ENCODE data around the gene ABCB11. TPM values are rescaled to one million over a fixed set of nuclear protein-coding genes. Genes with fewer than 3 reads are reported as not detected.

The ABCB11 gene
- polyA plus RNA-seq, 1 donor from 2014 or later = not detected

DNA sequence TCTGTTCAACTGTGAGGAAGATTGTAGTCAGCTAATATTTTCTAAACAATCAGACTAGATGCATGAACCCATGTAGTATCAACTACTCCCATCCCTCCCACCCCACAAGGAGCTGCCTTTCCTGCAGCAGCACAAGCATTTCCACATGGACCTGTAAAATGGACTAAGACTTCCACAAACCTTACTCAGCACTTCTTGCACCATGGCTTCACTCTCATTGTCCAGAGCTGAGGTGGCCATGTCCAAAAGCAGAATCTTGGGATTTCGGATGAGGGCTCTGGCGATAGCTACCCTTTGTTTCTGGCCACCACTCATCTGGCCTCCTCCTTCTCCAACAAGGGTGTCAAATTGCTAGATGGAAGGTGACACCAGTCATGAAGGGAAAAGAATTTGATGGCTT lies 61.3 kb downstream of the ABCB11 start:
- no peaks in the 10 kb centered on the region for H3K79me2 ChIP-seq (replicated peaks; ENCODE audit: insufficient read depth, low read length)
- no peaks in the 10 kb centered on the region for H3K27me3 ChIP-seq (ENCODE audit: insufficient read depth, low read depth, low read length)

GRCh38 chr2:168968342-168968741 lies 62.8 kb downstream of the ABCB11 start:
- Histone ChIP-seq H3K27me3 (ENCODE audit: insufficient read depth, low read depth, low read length) (no peaks in the 10 kb centered on the region), H3K4me2 (ENCODE audit: low read length) (no peak overlapping the region), H3K79me2 (replicated peaks; ENCODE audit: insufficient read depth, low read length) (no peaks in the 10 kb centered on the region), H2AFZ (ENCODE audit: low read depth, low read length) (no peak overlapping the region), H3K4me3 (ENCODE audit: low read length) (no peak overlapping the region), H3K36me3 (ENCODE audit: insufficient read depth, low read length) (no peaks in the 10 kb centered on the region), H3K9me3 (ENCODE audit: low read length) (no peaks in the 10 kb centered on the region), H4K20me1 (ENCODE audit: insufficient read depth) (no peaks in the 10 kb centered on the region), H3K27ac (ENCODE audit: low read length) (no peak overlapping the region), H3K9me2 (ENCODE audit: insufficient read depth, low read length) (no peaks in the 10 kb centered on the region), H3K9ac (ENCODE audit: low read length) (no peak overlapping the region), H3F3A (ENCODE audit: insufficient read depth, low read length, poor library complexity, severe bottlenecking) (no peaks in the 10 kb centered on the region)
- TF ChIP-seq SMC3 (conservative IDR thresholded peaks at IDR 0.05; ENCODE audit: poor library complexity) = no peak
- no peak for TF ChIP-seq CTCF (IDR thresholded peaks at IDR 0.05; ENCODE audit: poor library complexity, severe bottlenecking)
- no peak for TF ChIP-seq TAF1 (IDR thresholded peaks at IDR 0.05; ENCODE audit: low read depth)
- TF ChIP-seq REST (IDR thresholded peaks at IDR 0.05; ENCODE audit: borderline replicate concordance) = no peak

More for the DNA sequence above, 61.3 kb downstream of the ABCB11 start:
- Histone ChIP-seq H4K20me1 (ENCODE audit: insufficient read depth) (no peaks in the 10 kb centered on the region), H2AFZ (ENCODE audit: low read depth, low read length) (no peak overlapping the region), H3F3A (ENCODE audit: insufficient read depth, low read length, poor library complexity, severe bottlenecking) (no peaks in the 10 kb centered on the region), H3K4me2 (ENCODE audit: low read length) (no peak overlapping the region), H3K9me3 (ENCODE audit: low read length) (no peaks in the 10 kb centered on the region), H3K36me3 (ENCODE audit: insufficient read depth, low read length) (no peaks in the 10 kb centered on the region), H3K27ac (ENCODE audit: low read length) (no peak overlapping the region), H3K9ac (ENCODE audit: low read length) (no peak overlapping the region), H3K9me2 (ENCODE audit: insufficient read depth, low read length) (no peaks in the 10 kb centered on the region), H3K4me3 (ENCODE audit: low read length) (no peak overlapping the region)
- TF ChIP-seq SMC3 (conservative IDR thresholded peaks at IDR 0.05; ENCODE audit: poor library complexity) (no peak), TAF1 (IDR thresholded peaks at IDR 0.05; ENCODE audit: low read depth) (no peak), REST (IDR thresholded peaks at IDR 0.05; ENCODE audit: borderline replicate concordance) (no peak), MXI1 (conservative IDR thresholded peaks at IDR 0.05; ENCODE audit: poor library complexity, severe bottlenecking) (no peak), EZH2 (IDR thresholded peaks at IDR 0.05; ENCODE audit: borderline replicate concordance, insufficient read depth, low read length, poor library complexity, severe bottlenecking) (no peak), POLR2AphosphoS5 (IDR thresholded peaks at IDR 0.05) (no peak), EP300 (conservative IDR thresholded peaks at IDR 0.05; ENCODE audit: poor library complexity, severe bottlenecking) (no peak), RAD21 (conservative IDR thresholded peaks at IDR 0.05) (no peak), CTCF (IDR thresholded peaks at IDR 0.05; ENCODE audit: poor library complexity, severe bottlenecking) (no peak)

Data from neural cell (in vitro differentiated cells).